ENCODE data around the gene SLC38A3. TPM values are rescaled to one million over a fixed set of nuclear protein-coding genes. Genes with fewer than 3 reads are reported as not detected.

SLC38A3 gene
- total and polyA plus RNA-seq, 2 experiments from 2014 or later = 0.28 to 1.3 TPM

GRCh38 chr3:50196253-50196801 is 8.7 kb upstream of the SLC38A3 start (continued):
- TF ChIP-seq JUNB (IDR thresholded peaks at IDR 0.05; ENCODE audit: unreplicated experiment) = no peak
- TF ChIP-seq ETS1 (IDR thresholded peaks at IDR 0.05) = no peak
- TF ChIP-seq ZNF114 (CRISPR knock-in tag; IDR thresholded peaks at IDR 0.05) = no peak
- no peak for TF ChIP-seq ZNF462 (CRISPR knock-in tag; IDR thresholded peaks at IDR 0.05)

- Mint-ChIP-seq H3K36me3 (ENCODE audit: low read depth) (no peaks in the 10 kb centered on the region), H3K27ac (no peak overlapping the region), H3K27me3 (ENCODE audit: insufficient read depth, low read depth, poor library complexity) (peaks cover 24% of the 10 kb centered on the region), H3K4me3 (no peak overlapping the region), H3K4me1 (peaks cover 14% of the 10 kb centered on the region), H3K9me3 (no peaks in the 10 kb centered on the region)
- no peak overlapping the region for H3K4me2 ChIP-seq
- H3K9me2 ChIP-seq (ENCODE audit: insufficient read depth) = no peaks in the 10 kb centered on the region
- no peak overlapping the region for H3K27ac ChIP-seq (ENCODE audit: low read depth)
- no peaks in the 10 kb centered on the region for H3K4me1 ChIP-seq (ENCODE audit: insufficient read depth)
- no peaks in the 10 kb centered on the region for H4K20me1 ChIP-seq (replicated peaks; ENCODE audit: insufficient read depth)
- peaks cover 24% of the 10 kb centered on the region for H3K27me3 ChIP-seq (ENCODE audit: insufficient read depth)
- H3K36me3 ChIP-seq (ENCODE audit: insufficient read depth) = no peaks in the 10 kb centered on the region
- ATAC-seq (no peak; the same call in 2 of the 3 replicates), DNase-seq (ENCODE audit: low spot score) (no peak)
- no peak overlapping the region for H2AFZ ChIP-seq
- 0 out of 2 replicates have a peak, but pooled peaks cover 4% of the 10 kb centered on the region for H3F3A ChIP-seq (replicated peaks; ENCODE audit: low read depth)
- no peaks in the 10 kb centered on the region for H3K79me2 ChIP-seq (replicated peaks; ENCODE audit: insufficient read depth)
- H3K4me3 ChIP-seq = no peak overlapping the region
- TF ChIP-seq EZH2 (IDR thresholded peaks at IDR 0.05; ENCODE audit: low read depth, unreplicated experiment) (no peak), CREB1 (CRISPR knock-in tag; IDR thresholded peaks at IDR 0.05; ENCODE audit: low read depth) (no peak), REST (IDR thresholded peaks at IDR 0.05; ENCODE audit: unreplicated experiment) (no peak), ETS1 (IDR thresholded peaks at IDR 0.05) (no peak), NANOG (IDR thresholded peaks at IDR 0.05; ENCODE audit: borderline replicate concordance) (no peak), ZNF331 (CRISPR knock-in tag; IDR thresholded peaks at IDR 0.05; ENCODE audit: low read depth) (no peak), JUNB (IDR thresholded peaks at IDR 0.05; ENCODE audit: unreplicated experiment) (no peak), POLR2AphosphoS5 (IDR thresholded peaks at IDR 0.05; ENCODE audit: low read depth) (no peak), EZH2phosphoT487 (IDR thresholded peaks at IDR 0.05; ENCODE audit: unreplicated experiment) (no peak)
These were observed 3.3 kb upstream of the SLC38A3 start for GRCh38 chr3:50201573-50202315.

Measured in GM23338 (cell line).